Endothelial cell of umbilical vein (primary cell): ENCODE data around the gene INPP5A.

Experiments
- CTCF ChIP-seq, 2 donors: IDR thresholded peaks; 1 replicate in 1 of 2; 2 replicates in 1 of 2; pipeline ENCODE4 v1.5.1; 2011; ENCODE audit warnings: low read length in 2 of 2, mild to moderate bottlenecking in 2 of 2, moderate library complexity in 2 of 2, control low read depth in 1 of 2, inconsistent platforms in 1 of 2, low read depth in 1 of 2; ENCODE audit not compliant: insufficient read depth in 1 of 2; ENCODE audit errors: extremely low read depth in 1 of 2
- EZH2 ChIP-seq: IDR thresholded peaks from 2 replicates; pipeline ENCODE4 v1.6.1; 2012; ENCODE audit warnings: borderline replicate concordance, low read depth, mild to moderate bottlenecking, moderate library complexity, low read length, inconsistent platforms; ENCODE audit not compliant: severe bottlenecking
- FOS ChIP-seq: IDR thresholded peaks from 2 replicates; pipeline ENCODE4 v1.6.1; 2011; ENCODE audit warnings: mild to moderate bottlenecking, low read length, moderate library complexity, borderline replicate concordance; ENCODE audit not compliant: insufficient read depth
- GATA2 ChIP-seq: IDR thresholded peaks from 2 replicates; pipeline ENCODE4 v1.7.0; 2011; ENCODE audit warnings: low read depth, mild to moderate bottlenecking, moderate library complexity, mixed read lengths, low read length; ENCODE audit not compliant: insufficient read length, insufficient read depth
- JUN ChIP-seq: IDR thresholded peaks from 2 replicates; pipeline ENCODE4 v1.6.1; 2011; ENCODE audit warnings: borderline replicate concordance, low read depth; ENCODE audit not compliant: insufficient read length, insufficient read depth
- MAX ChIP-seq: IDR thresholded peaks from 2 replicates; pipeline ENCODE4 v1.6.1; 2011; ENCODE audit not compliant: insufficient read depth, insufficient read length
- MYC ChIP-seq: IDR thresholded peaks from one replicate; pipeline ENCODE4 v1.6.1; 2011; ENCODE audit warnings: mild to moderate bottlenecking, low read depth, low read length
- POLR2A ChIP-seq: IDR thresholded peaks from 2 replicates; pipeline ENCODE4 v1.6.1; 2012; ENCODE audit warnings: low read depth, mild to moderate bottlenecking, control low read depth, low read length
- POLR2AphosphoS5 ChIP-seq: IDR thresholded peaks from 2 replicates; pipeline ENCODE4 v1.6.1; 2012; ENCODE audit warnings: low read depth, mild to moderate bottlenecking, control low read depth, low read length, moderate library complexity; ENCODE audit not compliant: insufficient read depth

GRCh38 chr10:132574783-132575319 is 37.3 kb downstream of the INPP5A start:
- TF ChIP-seq CTCF (IDR thresholded peaks at IDR 0.05; ENCODE audit: extremely low read depth in 1 of 2, insufficient read depth in 1 of 2, low read depth in 1 of 2, low read length in 2 of 2) (no peak), MAX (no peak), POLR2AphosphoS5 (no peak), POLR2A (no peak), EZH2 (no peak), MYC (no peak), JUN (no peak), FOS (no peak), GATA2 (no peak)
